WTC11 (cell line): Measurements from ENCODE around the gene COL5A2.

Experiments used
- JUN ChIP-seq: sonication (generic); formaldehyde crosslinking; IDR thresholded peaks from 2 replicates; pipeline ENCODE4 v1.8.0; 2023; ENCODE audit warnings: mild to moderate bottlenecking, missing genetic modification reagents
- TCF7 ChIP-seq: sonication (generic); formaldehyde crosslinking; IDR thresholded peaks from 2 replicates; pipeline ENCODE4 v1.8.0; 2022; ENCODE audit warnings: mild to moderate bottlenecking, low read depth, missing genetic modification reagents, moderate library complexity
- TF ChIP-seq, protein P1 (sequence below): sonication (generic); formaldehyde crosslinking; IDR thresholded peaks from 2 replicates; pipeline ENCODE4 v1.8.1; 2022; ENCODE audit warnings: low read depth, mild to moderate bottlenecking, moderate library complexity, missing genetic modification reagents, borderline replicate concordance

DNA sequence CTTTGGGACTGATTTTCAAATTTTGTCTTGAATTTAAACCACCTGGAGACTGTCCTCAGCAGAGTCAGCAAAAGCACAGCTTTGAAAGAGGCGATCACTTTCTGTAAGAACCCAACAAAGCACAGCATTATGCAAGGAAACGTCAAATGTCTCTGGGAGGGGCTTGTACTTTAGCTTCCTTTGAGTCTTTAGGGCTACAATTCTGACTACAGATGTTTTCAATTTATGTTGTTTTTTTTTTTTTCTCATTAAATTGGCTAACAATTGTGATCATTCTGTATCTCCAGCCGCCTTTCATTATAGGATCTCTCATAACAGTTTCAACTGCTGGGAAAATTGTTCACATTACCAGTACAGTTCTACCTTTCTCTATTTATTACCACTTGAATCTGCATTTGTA is 157.1 kb downstream of the COL5A2 start:
- TF ChIP-seq, protein P1, sequence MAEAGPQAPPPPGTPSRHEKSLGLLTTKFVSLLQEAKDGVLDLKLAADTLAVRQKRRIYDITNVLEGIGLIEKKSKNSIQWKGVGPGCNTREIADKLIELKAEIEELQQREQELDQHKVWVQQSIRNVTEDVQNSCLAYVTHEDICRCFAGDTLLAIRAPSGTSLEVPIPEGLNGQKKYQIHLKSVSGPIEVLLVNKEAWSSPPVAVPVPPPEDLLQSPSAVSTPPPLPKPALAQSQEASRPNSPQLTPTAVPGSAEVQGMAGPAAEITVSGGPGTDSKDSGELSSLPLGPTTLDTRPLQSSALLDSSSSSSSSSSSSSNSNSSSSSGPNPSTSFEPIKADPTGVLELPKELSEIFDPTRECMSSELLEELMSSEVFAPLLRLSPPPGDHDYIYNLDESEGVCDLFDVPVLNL = no peak
- TF ChIP-seq TCF7 (CRISPR knock-in tag) = no peak
- no peak for TF ChIP-seq JUN (CRISPR knock-in tag)
